HFF-Myc (cell line): ENCODE measurements around the gene CASKIN2.

Experiments used
- DNase-seq: peaks from one replicate; pipeline ENCODE4 v3.0.0-alpha.2; 2011; ENCODE audit warnings: low read depth; ENCODE audit errors: extremely low read depth
- H3K4me3 ChIP-seq: replicated peaks from 2 replicates; pipeline ENCODE4 v1.5.1; 2011; ENCODE audit warnings: low read depth, mild to moderate bottlenecking, control low read depth, low read length
- TF ChIP-seq, protein P1 (sequence below): IDR thresholded peaks from 2 replicates; pipeline ENCODE4 v1.5.1; 2012; ENCODE audit warnings: mild to moderate bottlenecking, low read depth, low read length, control low read depth; ENCODE audit errors: missing control alignments

CASKIN2 gene

DNA sequence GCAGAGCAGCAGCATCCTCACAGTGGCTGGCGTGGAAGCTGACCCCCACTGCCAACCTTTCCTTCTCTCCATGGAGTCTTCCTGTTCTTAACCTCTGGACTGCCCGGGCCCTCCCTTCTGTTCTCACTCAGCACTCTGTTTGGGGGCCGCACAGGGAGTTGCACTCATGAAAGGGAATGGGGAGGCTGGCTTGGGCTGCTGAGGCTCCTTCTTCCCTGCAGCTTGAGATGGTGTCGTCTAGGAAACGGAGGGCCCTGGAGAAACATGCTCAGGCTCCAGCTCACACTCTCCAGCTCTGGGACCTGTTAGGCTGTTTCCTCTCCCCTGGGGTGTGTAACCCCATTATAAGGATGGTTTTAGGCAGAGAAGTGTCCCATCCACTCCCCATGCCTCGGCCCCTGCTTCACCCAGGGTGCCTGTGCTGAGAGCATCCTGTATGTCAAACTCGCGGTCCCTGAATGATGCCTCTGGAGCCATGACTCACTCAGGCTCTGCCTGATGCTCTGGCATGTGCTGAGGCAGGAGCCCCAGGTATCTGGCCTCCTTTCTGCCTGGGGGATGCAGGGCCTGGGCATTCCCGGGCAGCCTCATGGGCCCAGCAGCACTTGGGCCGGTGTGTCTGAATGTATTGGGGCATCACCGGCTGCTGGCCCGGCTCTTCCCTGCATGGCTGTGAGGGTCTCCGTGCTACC is 40.0 kb downstream of the CASKIN2 start:
- H3K4me3 ChIP-seq: no peak overlapping the region
- no peak for DNase-seq
- TF ChIP-seq, protein P1, sequence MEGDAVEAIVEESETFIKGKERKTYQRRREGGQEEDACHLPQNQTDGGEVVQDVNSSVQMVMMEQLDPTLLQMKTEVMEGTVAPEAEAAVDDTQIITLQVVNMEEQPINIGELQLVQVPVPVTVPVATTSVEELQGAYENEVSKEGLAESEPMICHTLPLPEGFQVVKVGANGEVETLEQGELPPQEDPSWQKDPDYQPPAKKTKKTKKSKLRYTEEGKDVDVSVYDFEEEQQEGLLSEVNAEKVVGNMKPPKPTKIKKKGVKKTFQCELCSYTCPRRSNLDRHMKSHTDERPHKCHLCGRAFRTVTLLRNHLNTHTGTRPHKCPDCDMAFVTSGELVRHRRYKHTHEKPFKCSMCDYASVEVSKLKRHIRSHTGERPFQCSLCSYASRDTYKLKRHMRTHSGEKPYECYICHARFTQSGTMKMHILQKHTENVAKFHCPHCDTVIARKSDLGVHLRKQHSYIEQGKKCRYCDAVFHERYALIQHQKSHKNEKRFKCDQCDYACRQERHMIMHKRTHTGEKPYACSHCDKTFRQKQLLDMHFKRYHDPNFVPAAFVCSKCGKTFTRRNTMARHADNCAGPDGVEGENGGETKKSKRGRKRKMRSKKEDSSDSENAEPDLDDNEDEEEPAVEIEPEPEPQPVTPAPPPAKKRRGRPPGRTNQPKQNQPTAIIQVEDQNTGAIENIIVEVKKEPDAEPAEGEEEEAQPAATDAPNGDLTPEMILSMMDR: no peak

DNA sequence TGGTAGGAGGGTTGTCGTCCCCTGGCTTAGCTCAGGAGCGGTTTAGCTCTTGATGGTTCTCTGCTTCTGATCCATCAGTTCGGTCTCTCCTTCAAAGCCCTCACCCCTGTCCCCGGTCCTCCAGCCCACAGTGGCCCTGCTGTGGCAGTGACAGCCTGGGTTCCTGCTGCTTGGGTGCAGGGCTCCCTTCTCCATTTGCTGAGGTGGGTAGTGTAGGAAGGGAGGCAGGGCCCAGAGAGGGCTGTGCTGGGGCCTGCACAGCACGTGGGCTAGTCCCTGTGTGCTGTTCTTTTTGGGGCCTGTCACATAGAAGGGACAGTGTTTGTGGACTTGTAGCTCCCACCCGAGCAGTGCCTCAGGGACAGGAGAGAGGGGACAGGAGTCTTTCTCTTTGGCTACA is 40.6 kb downstream of the CASKIN2 start:
- TF ChIP-seq, protein P1: no peak
- H3K4me3 ChIP-seq: no peak overlapping the region
- no peak for DNase-seq

DNA sequence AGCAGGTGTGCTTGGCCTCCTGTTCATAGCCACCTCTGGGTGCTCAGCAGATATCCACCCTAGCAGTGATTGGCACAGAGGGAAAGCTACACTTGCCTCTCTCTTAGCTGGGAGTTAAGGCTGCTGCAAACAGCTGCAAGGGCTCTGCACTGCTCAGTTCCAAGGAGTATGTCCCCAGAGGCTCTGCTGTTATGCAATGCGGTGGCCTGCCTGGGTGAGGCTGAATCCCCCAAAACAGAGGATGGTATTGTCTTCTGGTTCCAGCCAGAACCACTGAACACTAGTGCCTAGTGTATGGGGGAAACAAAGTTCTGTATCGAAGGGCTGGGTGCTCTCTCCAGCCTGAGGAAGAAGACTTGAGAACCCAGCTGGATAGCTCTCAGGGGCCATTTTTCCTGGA is 42.1 kb downstream of the CASKIN2 start:
- H3K4me3 ChIP-seq: no peak overlapping the region
- no peak for DNase-seq
- TF ChIP-seq, protein P1: no peak

DNA sequence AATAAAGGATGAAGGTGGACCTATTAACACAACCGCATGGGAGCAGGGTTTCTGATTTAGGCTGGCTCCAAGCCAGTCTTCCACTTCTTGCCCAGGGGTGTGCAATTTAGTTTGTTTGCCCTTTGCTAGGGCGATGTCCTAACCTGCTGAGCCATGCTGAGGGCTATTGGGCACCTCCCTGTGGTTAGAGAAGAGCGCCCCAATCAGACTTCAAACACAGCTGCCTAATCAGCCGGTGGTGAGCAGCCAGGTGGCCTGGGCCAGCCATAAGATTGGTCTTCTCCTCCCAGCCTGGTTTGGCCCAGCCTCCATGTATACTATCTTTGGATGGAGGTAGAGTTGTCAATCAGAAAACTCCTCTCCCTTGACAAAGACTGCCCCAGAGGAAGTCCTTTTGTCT is 43.2 kb downstream of the CASKIN2 start:
- no peak overlapping the region for H3K4me3 ChIP-seq
- TF ChIP-seq, protein P1: no peak
- DNase-seq: no peak

DNA sequence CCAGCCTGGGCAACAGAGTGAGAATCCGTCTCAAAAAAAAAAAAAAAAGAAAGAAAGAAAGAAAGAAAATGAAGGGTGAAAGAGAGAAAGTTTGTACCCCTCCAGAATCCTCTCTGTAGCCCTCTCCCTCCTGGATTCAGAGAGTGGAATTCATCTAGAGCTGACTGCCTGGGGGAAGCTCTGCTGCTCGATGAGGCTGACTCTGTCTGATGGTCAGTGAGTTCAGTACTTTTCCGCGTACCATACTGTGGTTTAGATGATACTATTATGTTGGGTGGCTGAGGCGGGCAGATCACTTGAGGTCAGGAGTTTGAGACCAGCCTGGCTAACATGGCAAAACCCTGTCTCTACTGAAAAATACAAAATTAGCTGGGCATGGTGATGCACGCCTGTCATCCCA is 44.1 kb downstream of the CASKIN2 start:
- TF ChIP-seq, protein P1: no peak
- no peak for DNase-seq
- H3K4me3 ChIP-seq: no peak overlapping the region

DNA sequence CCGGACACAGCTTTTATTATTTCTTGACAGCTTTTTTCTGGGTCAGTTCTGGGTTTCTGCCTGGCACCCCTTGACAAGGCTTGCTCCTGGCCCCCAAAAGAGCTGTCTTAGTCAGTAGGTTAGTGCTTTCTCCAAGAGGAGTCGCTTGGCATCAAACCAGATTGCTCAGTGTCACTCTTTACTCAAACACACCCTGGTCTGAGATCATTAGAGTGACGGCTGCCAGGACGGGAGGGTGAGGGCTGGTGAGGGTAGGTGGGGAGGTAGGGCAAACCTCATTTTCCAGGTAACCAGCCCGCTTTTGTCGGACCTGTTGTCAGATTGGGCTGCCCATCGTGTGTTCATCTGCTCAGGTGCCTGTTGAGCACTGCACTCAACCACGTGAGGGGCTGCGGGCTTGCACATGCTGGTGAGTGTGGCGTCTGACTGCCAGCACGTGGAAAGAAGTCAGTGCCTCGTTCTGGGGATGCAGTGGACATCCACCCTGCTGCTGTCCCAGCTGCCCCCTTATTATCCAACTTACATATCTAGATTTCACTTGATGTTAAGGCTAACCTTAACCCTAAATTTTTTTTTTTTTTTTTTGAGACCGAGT is 46.5 kb downstream of the CASKIN2 start:
- no peak for DNase-seq
- TF ChIP-seq, protein P1: no peak
- no peak overlapping the region for H3K4me3 ChIP-seq

DNA sequence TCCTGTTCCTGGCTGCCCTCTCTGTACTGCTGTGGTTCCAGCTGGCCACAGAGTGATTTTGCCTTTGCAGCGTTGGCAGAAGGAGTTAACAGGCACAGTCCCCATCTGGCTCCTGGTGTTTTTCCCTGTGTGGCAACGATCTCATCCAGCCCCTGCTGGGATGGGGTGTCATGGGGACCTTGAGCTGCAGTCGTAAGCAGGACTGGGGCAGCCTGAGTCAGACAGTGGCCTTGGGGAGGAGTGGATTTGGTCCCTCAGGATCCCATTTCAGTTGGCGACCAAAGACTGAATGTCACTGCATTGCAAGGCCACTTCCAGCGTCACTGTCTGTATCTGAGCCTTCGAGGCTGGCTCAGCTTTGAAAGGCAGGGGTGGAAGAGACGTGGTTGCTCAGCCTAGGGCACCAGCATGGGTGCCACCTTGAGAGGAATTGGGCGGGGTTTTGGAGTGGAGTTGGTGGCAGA is 47.0 kb downstream of the CASKIN2 start:
- TF ChIP-seq, protein P1: no peak
- no peak for DNase-seq
- H3K4me3 ChIP-seq: no peak overlapping the region
